ENCODE measurements around the gene ARHGAP42. TPM values are rescaled to one million over a fixed set of nuclear protein-coding genes. Genes with fewer than 3 reads are reported as not detected.

The ARHGAP42 gene
- total and polyA plus RNA-seq, 4 donors, result 4.1 to 15.8 (median 10.9) TPM

DNA sequence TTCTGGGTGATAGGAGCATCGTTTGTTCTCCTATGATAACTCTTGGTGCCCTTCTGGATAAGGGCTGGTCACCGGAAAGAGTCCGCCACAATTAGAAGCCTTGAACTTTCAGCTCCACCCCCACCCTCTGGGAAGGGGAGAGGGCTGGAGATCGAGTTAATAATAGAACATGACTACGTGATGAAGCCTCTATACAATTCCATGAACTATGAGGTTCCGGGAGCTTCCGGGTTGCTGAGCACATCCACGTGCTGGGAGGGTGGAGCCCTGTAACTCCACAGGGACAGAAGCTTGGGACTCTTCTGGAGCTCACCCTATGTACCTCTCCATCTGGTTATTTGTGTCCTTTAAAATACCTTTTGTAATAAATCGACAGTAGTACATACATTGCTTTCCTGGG is 40.3 kb downstream of the ARHGAP42 start:
- ATAC-seq (ENCODE audit: low FRiP score) (peak; percentile 60), DNase-seq (no peak)
- Histone ChIP-seq H3K4me1 (ENCODE audit: control insufficient read depth in 1 of 2, insufficient read depth in 2 of 2, low read length in 2 of 2) (peaks cover 0 to 2% of the 10 kb centered on the region in 2 donors), H3K36me3 (ENCODE audit: control insufficient read depth in 1 of 2, insufficient read depth in 2 of 2, low read length in 1 of 2) (no peaks in the 10 kb centered on the region), H3K4me3 (ENCODE audit: low read length in 2 of 2) (no peak overlapping the region), H3K27ac (ENCODE audit: low read depth in 1 of 2, low read length in 2 of 2) (no peak overlapping the region), H3K9me3 (ENCODE audit: control insufficient read depth, low read length) (no peaks in the 10 kb centered on the region), H3K27me3 (ENCODE audit: control insufficient read depth in 1 of 2, insufficient read depth in 2 of 2, low read length in 1 of 2) (no peaks in the 10 kb centered on the region)
- intact Hi-C loops (cut with DNase I), result no loop called here
- 29 to 33% methylated on average over 9 of the region's 9 CpGs for WGBS, 2 donors

DNA sequence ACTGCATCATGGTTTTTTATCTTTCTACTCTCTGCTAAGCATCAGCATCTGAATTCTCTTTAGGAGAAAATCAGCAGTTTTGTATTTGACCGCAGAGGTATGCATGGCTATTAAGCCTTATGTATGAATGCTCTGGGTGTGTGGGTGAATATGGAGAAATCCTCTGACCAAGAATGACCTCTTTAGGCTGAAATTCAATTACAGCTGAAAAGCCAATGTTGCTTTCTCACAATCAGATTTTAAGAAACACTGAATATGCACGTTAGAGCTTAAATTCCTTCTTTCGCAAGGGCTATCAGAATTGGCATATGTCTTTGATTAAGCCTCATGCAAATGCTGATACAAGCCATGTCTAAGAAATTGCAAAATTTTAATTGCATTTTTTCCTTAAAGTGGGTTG is 43.2 kb downstream of the ARHGAP42 start:
- peaks cover 0 to 2% of the 10 kb centered on the region in 2 donors for H3K4me1 ChIP-seq (ENCODE audit: control insufficient read depth in 1 of 2, insufficient read depth in 2 of 2, low read length in 2 of 2)
- ATAC-seq (ENCODE audit: low FRiP score), result no peak
- H3K27me3 ChIP-seq (ENCODE audit: control insufficient read depth in 1 of 2, insufficient read depth in 2 of 2, low read length in 1 of 2), result no peaks in the 10 kb centered on the region
- no peak overlapping the region for H3K27ac ChIP-seq (ENCODE audit: low read depth in 1 of 2, low read length in 2 of 2)
- no peaks in the 10 kb centered on the region for H3K9me3 ChIP-seq (ENCODE audit: control insufficient read depth, low read length)
- 93% methylated on average over 3 of the region's 3 CpGs for WGBS, 2 donors
- H3K36me3 ChIP-seq (ENCODE audit: control insufficient read depth in 1 of 2, insufficient read depth in 2 of 2, low read length in 1 of 2), result no peaks in the 10 kb centered on the region
- intact Hi-C loops (cut with DNase I), result no loop called here
- DNase-seq, result no peak
- H3K4me3 ChIP-seq (ENCODE audit: low read length in 2 of 2), result no peak overlapping the region

DNA sequence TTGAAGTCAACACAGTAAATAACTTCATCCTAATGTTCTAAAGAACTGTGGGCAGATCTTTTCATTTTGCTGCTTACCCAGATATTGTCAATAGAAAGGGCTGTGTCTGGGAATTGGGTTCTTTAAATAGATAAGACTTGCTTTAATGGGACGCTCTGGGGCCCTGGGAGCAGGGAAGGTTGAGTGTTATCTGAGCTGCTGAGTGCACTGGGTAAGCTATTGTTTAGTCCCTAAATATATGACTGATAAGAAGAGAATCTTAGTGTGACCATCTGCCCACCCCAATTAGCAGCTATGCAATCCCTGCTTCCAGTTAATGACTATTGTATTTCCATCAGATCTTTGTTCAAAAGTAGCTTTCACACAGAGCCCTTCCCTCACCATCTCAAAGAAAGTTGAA is 44.4 kb downstream of the ARHGAP42 start:
- no peak overlapping the region for H3K4me3 ChIP-seq (ENCODE audit: low read length in 2 of 2)
- no peaks in the 10 kb centered on the region for H3K36me3 ChIP-seq (ENCODE audit: control insufficient read depth in 1 of 2, insufficient read depth in 2 of 2, low read length in 1 of 2)
- intact Hi-C loops (cut with DNase I), result no loop called here
- WGBS, 2 donors, result 17 to 39% methylated on average over 1 of the region's 1 CpG
- peaks cover 0 to 2% of the 10 kb centered on the region in 2 donors for H3K4me1 ChIP-seq (ENCODE audit: control insufficient read depth in 1 of 2, insufficient read depth in 2 of 2, low read length in 2 of 2)
- H3K27me3 ChIP-seq (ENCODE audit: control insufficient read depth in 1 of 2, insufficient read depth in 2 of 2, low read length in 1 of 2), result no peaks in the 10 kb centered on the region
- DNase-seq, result no peak
- H3K9me3 ChIP-seq (ENCODE audit: control insufficient read depth, low read length), result no peaks in the 10 kb centered on the region
- no peak overlapping the region for H3K27ac ChIP-seq (ENCODE audit: low read depth in 1 of 2, low read length in 2 of 2)
- no peak for ATAC-seq (ENCODE audit: low FRiP score)

DNA sequence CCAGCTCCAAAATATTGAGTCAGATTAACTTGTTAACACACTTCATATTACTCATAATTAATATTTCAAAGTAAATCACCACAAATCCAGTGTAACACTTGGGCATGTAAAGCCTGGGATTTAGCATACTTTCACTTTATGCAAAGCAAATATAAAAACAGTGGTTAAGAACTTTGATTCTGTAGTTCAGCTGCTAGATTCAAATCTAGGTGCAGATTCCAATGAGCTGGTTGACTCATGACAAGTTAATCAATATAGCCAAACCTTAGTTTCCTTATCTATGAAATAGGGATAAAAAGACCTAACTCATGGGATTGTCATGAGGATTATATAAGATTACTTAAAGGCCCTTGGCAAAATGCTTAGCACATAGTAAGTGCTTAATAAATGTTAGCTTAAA is 45.9 kb downstream of the ARHGAP42 start:
- no peak for DNase-seq
- no peaks in the 10 kb centered on the region for H3K9me3 ChIP-seq (ENCODE audit: control insufficient read depth, low read length)
- no peaks in the 10 kb centered on the region for H3K27me3 ChIP-seq (ENCODE audit: control insufficient read depth in 1 of 2, insufficient read depth in 2 of 2, low read length in 1 of 2)
- peaks cover 0 to 2% of the 10 kb centered on the region in 2 donors for H3K4me1 ChIP-seq (ENCODE audit: control insufficient read depth in 1 of 2, insufficient read depth in 2 of 2, low read length in 2 of 2)
- no peak overlapping the region for H3K27ac ChIP-seq (ENCODE audit: low read depth in 1 of 2, low read length in 2 of 2)
- H3K4me3 ChIP-seq (ENCODE audit: low read length in 2 of 2), result no peak overlapping the region
- H3K36me3 ChIP-seq (ENCODE audit: control insufficient read depth in 1 of 2, insufficient read depth in 2 of 2, low read length in 1 of 2), result no peaks in the 10 kb centered on the region
- no peak for ATAC-seq (ENCODE audit: low FRiP score)
- intact Hi-C loops (cut with DNase I), result no loop called here

DNA sequence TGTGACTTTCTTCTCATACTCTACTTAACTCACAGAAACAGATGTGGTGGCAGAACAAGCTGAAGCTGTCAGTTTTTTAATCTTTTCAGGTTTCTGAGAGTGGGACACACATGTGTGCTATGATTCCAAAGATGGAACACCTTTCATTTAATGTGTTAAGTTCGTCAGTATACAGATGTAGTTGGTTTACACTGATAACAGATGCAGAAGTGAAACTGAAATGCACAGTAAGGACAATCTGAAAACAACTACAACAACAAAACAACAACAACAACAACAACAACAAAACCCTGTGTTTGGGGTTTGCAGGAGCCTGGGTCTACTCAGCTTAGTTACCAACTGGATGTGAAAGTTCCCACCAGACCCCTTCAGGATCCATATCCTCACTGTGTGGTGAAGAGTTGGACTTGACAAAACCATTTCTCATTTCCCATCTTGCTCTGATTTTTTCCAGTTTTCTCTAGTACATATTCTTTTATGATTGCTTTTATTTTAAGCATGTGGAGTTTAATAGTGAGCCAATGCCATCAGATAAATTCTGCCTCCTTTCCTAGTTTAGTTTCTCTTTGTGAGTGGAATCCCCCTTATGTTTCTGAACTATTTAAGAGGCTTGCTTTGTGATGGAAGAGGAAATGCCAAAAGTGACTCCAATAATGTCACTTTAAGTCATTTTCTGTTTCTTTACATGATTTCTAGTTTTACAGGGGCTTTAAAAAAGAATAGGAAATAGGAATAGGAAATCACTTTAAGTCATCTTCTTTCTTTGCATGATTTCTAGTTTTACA is 47.8 kb downstream of the ARHGAP42 start:
- Histone ChIP-seq H3K36me3 (ENCODE audit: control insufficient read depth in 1 of 2, insufficient read depth in 2 of 2, low read length in 1 of 2) (no peaks in the 10 kb centered on the region), H3K27me3 (ENCODE audit: control insufficient read depth in 1 of 2, insufficient read depth in 2 of 2, low read length in 1 of 2) (no peaks in the 10 kb centered on the region), H3K27ac (ENCODE audit: low read depth in 1 of 2, low read length in 2 of 2) (no peak overlapping the region), H3K4me3 (ENCODE audit: low read length in 2 of 2) (no peak overlapping the region), H3K4me1 (ENCODE audit: control insufficient read depth in 1 of 2, insufficient read depth in 2 of 2, low read length in 2 of 2) (peaks cover 0 to 2% of the 10 kb centered on the region in 2 donors), H3K9me3 (ENCODE audit: control insufficient read depth, low read length) (no peaks in the 10 kb centered on the region)
- ATAC-seq (ENCODE audit: low FRiP score), result no peak
- WGBS, 2 donors, result 83 to 86% methylated on average over 1 of the region's 1 CpG
- intact Hi-C loops (cut with DNase I), result loop anchor here in 1 of 2 donors (5.0 kb wide), 1 partner anchor 48 kb away; the partner anchor contains the start of gene ARHGAP42
- no peak for DNase-seq

DNA sequence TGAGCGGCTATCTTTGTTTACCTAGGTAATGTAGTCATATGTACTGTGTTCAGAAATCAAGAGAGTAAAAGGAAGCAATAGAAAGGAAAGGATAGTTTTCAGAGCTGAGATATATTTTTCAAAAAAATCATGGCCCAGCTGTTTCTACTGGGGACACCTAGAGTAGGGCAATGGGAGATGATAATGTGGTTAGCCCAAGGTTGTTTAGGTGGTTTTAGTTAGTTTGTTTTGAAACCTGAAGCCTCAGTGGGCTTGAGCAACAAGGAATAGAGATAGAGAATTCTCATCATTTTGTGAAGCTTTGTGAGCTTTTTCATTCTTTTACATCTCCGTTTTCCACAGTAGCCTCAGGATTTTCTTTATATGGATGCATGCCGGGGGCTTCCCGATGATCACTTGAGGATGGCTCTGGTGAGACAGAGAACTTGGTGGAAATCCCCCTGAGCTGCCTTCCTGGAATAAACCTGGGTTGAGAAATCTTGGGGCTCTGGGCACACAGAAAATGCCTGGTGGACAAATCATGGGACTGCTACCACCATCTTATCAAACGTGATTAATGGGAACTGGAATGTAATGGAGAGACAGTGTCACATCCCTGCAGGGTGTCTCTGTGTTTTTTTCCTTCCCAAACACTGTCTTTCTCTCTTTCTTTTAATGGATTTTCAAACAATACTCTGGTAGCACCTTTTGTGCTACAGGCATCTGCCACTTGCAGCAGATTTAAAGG is 49.0 kb downstream of the ARHGAP42 start:
- H3K27ac ChIP-seq (ENCODE audit: low read depth in 1 of 2, low read length in 2 of 2), result no peak overlapping the region
- no peaks in the 10 kb centered on the region for H3K36me3 ChIP-seq (ENCODE audit: control insufficient read depth in 1 of 2, insufficient read depth in 2 of 2, low read length in 1 of 2)
- intact Hi-C loops (cut with DNase I), result loop anchor here in 1 of 2 donors (5.0 kb wide), 1 partner anchor 49 kb away; the partner anchor contains the start of gene ARHGAP42
- H3K27me3 ChIP-seq (ENCODE audit: control insufficient read depth in 1 of 2, insufficient read depth in 2 of 2, low read length in 1 of 2), result no peaks in the 10 kb centered on the region
- peaks cover 0 to 8% of the 10 kb centered on the region in 2 donors for H3K4me1 ChIP-seq (ENCODE audit: control insufficient read depth in 1 of 2, insufficient read depth in 2 of 2, low read length in 2 of 2)
- H3K4me3 ChIP-seq (ENCODE audit: low read length in 2 of 2), result no peak overlapping the region
- H3K9me3 ChIP-seq (ENCODE audit: control insufficient read depth, low read length), result no peaks in the 10 kb centered on the region
- ATAC-seq (ENCODE audit: low FRiP score) (no peak), DNase-seq (no peak)
- WGBS, 2 donors, result 91 to 95% methylated on average over 5 of the region's 5 CpGs

DNA sequence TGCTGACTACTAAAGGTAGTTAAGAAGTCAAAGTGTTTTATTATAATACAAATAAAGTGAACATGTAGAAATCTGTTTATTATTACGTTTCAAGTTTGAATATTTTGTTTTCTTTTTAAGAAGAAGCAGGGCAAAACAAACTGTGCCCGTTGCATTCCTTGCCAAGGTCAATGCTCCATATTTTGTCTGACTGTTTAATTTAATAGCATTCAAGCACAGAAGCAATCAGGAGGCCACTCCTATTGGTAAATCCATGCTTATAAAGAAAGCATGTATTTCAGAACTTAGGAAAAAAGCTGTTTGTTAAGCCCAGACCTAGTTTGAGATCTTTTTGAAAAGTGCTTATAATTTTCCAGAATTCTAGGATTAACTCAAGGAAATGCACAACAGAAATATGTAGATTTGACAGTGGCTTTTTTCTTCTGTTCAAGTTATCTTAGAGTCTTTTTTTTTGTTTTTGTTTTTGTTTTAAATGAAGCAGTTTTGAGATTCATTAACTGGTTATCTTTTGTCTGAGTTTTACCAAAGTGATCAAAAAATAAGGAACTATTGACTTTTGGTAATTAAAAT is 51.7 kb downstream of the ARHGAP42 start:
- WGBS, 2 donors, result 5 to 15% methylated on average over 2 of the region's 2 CpGs
- intact Hi-C loops (cut with DNase I), result loop anchor here in 1 of 2 donors (5.0 kb wide), 1 partner anchor 51 kb away; the partner anchor contains the start of gene ARHGAP42
- DNase-seq (no peak), ATAC-seq (ENCODE audit: low FRiP score) (no peak)
- H3K4me1 ChIP-seq (ENCODE audit: control insufficient read depth in 1 of 2, insufficient read depth in 2 of 2, low read length in 2 of 2), result peaks cover 0 to 6% of the 10 kb centered on the region in 2 donors
- H3K27me3 ChIP-seq (ENCODE audit: control insufficient read depth in 1 of 2, insufficient read depth in 2 of 2, low read length in 1 of 2), result no peaks in the 10 kb centered on the region
- H3K27ac ChIP-seq (ENCODE audit: low read depth in 1 of 2, low read length in 2 of 2), result no peak overlapping the region
- no peak overlapping the region for H3K4me3 ChIP-seq (ENCODE audit: low read length in 2 of 2)
- H3K36me3 ChIP-seq (ENCODE audit: control insufficient read depth in 1 of 2, insufficient read depth in 2 of 2, low read length in 1 of 2), result no peaks in the 10 kb centered on the region
- no peaks in the 10 kb centered on the region for H3K9me3 ChIP-seq (ENCODE audit: control insufficient read depth, low read length)

DNA sequence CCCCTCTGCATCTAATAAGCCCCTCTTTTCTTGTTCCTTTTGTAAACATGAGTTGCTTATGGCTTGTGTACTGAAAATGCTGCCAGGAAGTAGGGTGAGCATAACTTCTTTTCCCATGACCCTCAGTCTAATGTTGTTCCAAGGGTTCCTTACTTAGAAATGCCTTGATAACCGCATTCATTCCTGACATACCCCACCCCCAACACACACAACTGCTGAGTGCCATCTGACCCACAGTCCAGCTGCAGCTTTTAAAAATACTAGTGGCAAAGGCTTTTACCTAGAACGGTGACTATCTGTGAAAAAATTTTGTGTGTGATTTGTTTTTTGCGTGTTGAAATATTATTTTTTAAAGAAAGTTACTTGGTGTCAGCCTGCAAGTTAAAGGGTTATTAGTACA is 52.6 kb downstream of the ARHGAP42 start:
- Histone ChIP-seq H3K36me3 (ENCODE audit: control insufficient read depth in 1 of 2, insufficient read depth in 2 of 2, low read length in 1 of 2) (no peaks in the 10 kb centered on the region), H3K27ac (ENCODE audit: low read depth in 1 of 2, low read length in 2 of 2) (no peak overlapping the region), H3K9me3 (ENCODE audit: control insufficient read depth, low read length) (no peaks in the 10 kb centered on the region), H3K4me3 (ENCODE audit: low read length in 2 of 2) (no peak overlapping the region), H3K4me1 (ENCODE audit: control insufficient read depth in 1 of 2, insufficient read depth in 2 of 2, low read length in 2 of 2) (peaks cover 0 to 6% of the 10 kb centered on the region in 2 donors), H3K27me3 (ENCODE audit: control insufficient read depth in 1 of 2, insufficient read depth in 2 of 2, low read length in 1 of 2) (no peaks in the 10 kb centered on the region)
- WGBS, 2 donors, result 9 to 10% methylated on average over 3 of the region's 3 CpGs
- DNase-seq (no peak), ATAC-seq (ENCODE audit: low FRiP score) (peak; percentile 63)
- intact Hi-C loops (cut with DNase I), result loop anchor here in 1 of 2 donors (5.0 kb wide), 1 partner anchor 52 kb away; the partner anchor contains the start of gene ARHGAP42
